ENCODE data around the gene DYNC2LI1. TPM values are rescaled to one million over a fixed set of nuclear protein-coding genes. Genes with fewer than 3 reads are reported as not detected.

Gene DYNC2LI1
- total RNA-seq, 4 donors from 2014 or later, result 13.6 to 20.4 (median 17.7) TPM

DNA sequence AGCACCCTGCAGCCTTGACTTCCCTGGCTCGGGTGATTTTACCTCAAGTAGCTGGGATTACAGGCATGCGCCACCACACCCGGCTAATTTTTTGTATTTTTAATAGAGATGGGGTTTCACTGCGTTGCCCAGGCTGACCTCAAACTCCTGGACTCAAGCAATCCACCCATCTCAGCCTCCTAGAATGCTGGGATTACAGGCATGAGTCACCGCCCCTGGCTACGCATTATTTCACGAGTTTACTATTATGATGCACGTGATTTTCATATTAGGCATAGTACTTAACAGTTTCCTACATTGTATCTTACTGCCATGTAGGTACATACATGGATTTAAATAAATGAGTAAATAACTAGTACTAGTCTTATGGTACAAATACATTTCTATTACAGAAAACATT, 4.4 kb downstream of the DYNC2LI1 start:
- intact Hi-C loops (cut with DNase I; ENCODE audit: low total_unique reads), result no loop called here
- TF ChIP-seq, protein P1, sequence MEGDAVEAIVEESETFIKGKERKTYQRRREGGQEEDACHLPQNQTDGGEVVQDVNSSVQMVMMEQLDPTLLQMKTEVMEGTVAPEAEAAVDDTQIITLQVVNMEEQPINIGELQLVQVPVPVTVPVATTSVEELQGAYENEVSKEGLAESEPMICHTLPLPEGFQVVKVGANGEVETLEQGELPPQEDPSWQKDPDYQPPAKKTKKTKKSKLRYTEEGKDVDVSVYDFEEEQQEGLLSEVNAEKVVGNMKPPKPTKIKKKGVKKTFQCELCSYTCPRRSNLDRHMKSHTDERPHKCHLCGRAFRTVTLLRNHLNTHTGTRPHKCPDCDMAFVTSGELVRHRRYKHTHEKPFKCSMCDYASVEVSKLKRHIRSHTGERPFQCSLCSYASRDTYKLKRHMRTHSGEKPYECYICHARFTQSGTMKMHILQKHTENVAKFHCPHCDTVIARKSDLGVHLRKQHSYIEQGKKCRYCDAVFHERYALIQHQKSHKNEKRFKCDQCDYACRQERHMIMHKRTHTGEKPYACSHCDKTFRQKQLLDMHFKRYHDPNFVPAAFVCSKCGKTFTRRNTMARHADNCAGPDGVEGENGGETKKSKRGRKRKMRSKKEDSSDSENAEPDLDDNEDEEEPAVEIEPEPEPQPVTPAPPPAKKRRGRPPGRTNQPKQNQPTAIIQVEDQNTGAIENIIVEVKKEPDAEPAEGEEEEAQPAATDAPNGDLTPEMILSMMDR (IDR thresholded peaks at IDR 0.05), result no peak
- no peak for TF ChIP-seq POLR2A (IDR thresholded peaks at IDR 0.05)
- 94% methylated on average over 8 of the region's 8 CpGs for WGBS, 2 donors
- DNase-seq (ENCODE audit: low spot score in 2 of 2), result no peak
- no peak overlapping the region for H3K4me3 ChIP-seq (ENCODE audit: low read depth, poor library complexity, severe bottlenecking)

DNA sequence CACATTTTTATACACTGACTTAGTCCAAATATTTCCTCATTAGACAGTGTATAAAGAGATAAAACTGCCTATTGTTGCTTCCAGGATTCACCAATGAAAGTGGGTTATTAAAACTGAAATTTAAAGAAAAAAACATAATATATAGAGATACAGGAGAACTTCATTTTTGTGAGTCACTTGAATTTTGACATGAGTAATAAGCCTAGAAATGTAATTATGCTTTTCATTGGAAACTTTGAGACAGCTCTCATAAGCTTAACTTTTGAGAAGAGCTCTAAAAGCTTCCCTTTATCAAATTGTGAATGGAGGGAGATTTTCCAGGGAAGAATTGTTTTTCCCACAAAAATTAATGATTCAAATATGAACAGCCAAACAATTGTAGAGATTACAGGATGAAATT, 14.1 kb downstream of the DYNC2LI1 start:
- intact Hi-C loops (cut with DNase I; ENCODE audit: low total_unique reads), result no loop called here
- TF ChIP-seq POLR2A (IDR thresholded peaks at IDR 0.05), result no peak
- TF ChIP-seq, protein P1 (IDR thresholded peaks at IDR 0.05), result no peak

DNA sequence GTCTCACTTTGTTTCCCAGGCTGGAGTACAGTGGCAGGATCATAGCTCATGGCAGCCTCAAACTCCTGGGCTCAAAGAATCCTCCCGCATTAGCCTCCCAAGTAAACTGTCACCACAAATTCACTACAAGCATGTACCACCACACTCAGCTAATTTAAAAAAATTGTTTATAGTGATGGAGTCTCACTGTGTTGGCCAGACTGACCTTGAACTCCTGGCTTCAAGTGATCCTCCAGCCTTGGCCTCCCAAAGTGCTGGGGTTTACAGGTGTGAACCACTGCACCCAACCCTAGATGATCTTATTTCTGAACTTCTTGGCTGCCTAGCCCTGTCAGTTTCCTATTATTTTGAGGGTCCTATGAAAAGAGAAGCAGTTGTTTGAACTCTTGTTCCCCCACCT, 14.8 kb downstream of the DYNC2LI1 start:
- TF ChIP-seq, protein P1 (IDR thresholded peaks at IDR 0.05), result no peak
- TF ChIP-seq POLR2A (IDR thresholded peaks at IDR 0.05), result no peak
- WGBS, 2 donors, result 97 to 100% methylated on average over 1 of the region's 1 CpG
- H3K4me3 ChIP-seq (ENCODE audit: low read depth, poor library complexity, severe bottlenecking), result no peak overlapping the region
- intact Hi-C loops (cut with DNase I; ENCODE audit: low total_unique reads), result no loop called here
- DNase-seq (ENCODE audit: low spot score in 2 of 2), result no peak

More for the DNA sequence above, 14.1 kb downstream of the DYNC2LI1 start:
- DNase-seq (ENCODE audit: low spot score in 2 of 2), result no peak
- H3K4me3 ChIP-seq (ENCODE audit: low read depth, poor library complexity, severe bottlenecking), result no peak overlapping the region

DNA sequence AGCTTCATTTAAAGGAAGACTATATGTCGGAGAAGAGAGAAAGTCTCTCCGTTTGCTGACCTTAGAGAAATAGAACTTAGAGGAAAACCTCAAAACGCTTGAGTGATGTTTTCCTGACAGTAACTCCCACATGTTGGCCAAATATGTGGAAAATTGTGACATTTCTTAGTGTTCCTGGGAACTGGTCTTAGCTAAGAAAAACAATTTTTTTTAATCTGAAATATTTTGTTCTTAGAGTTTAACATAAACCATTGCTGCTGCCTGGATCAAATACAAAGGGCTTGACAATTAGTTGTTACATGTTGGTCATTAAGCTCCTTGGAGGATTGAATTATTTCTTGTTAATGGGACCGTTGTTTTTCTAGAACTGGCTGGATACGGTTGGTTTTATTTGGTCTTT, 16.3 kb downstream of the DYNC2LI1 start:
- H3K4me3 ChIP-seq (ENCODE audit: low read depth, poor library complexity, severe bottlenecking), result no peak overlapping the region
- peak in 1 of 2 donors; percentile 41 for DNase-seq (ENCODE audit: low spot score in 2 of 2)
- WGBS, 2 donors, result 57 to 66% methylated on average over 5 of the region's 5 CpGs
- TF ChIP-seq, protein P1 (IDR thresholded peaks at IDR 0.05), result no peak
- TF ChIP-seq POLR2A (IDR thresholded peaks at IDR 0.05), result no peak
- intact Hi-C loops (cut with DNase I; ENCODE audit: low total_unique reads), result no loop called here

DNA sequence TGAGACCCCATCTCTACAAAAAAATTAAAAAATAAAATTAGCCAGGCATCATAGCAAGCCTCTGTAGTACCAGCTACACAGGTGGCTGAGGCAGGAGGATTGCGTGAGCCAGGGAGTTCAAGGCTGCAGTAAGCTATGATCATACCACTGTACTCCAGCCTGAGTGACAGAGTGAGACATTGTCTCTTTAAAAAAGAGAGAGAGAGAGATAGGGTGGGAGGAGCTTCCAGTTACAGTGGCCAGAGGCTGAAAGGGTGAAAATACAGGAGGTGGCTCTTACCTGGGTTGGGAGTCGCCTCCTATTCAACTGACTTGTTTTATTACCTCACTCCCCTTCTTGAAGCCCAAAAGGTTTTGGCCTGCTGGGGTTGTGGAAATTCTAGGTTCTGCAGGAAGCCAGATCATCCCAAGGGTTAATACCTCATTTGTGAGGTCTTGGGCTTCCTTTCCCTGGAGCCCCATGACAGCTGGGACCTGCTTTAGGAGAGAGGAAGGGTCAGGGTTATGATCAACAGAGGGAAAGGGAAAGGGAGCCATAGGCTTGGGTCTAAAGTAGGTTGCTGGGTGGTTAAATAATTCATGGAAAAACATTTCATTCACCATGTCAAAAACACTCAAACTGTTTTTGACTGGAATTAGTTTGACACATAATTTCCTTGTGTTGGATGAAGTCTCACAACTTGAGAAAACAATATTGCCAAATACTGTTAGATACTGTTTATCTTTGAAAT, 17.4 kb downstream of the DYNC2LI1 start:
- no peak overlapping the region for H3K4me3 ChIP-seq (ENCODE audit: low read depth, poor library complexity, severe bottlenecking)
- no peak for DNase-seq (ENCODE audit: low spot score in 2 of 2)
- 84 to 96% methylated on average over 2 of the region's 2 CpGs for WGBS, 2 donors
- intact Hi-C loops (cut with DNase I; ENCODE audit: low total_unique reads), result no loop called here
- TF ChIP-seq, protein P1 (IDR thresholded peaks at IDR 0.05), result no peak
- no peak for TF ChIP-seq POLR2A (IDR thresholded peaks at IDR 0.05)

DNA sequence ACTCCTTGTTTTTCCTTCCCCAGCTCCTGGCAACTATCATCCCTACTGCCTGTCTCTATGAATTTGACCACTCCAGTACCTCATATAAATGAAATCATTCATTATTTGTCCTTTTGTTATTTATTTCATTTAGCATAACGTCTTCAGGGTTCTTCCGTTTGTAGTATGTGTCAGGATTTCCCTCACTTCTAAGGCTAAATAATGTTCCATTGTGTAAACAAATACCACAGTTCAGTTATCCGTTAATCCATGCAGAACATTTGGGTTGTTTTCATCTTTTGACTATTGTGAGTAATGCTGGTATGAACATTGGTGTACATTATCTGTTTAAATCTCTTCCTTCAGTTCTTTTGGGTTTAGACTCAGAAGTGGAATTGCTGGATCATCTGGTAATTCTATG, 18.8 kb downstream of the DYNC2LI1 start:
- intact Hi-C loops (cut with DNase I; ENCODE audit: low total_unique reads), result no loop called here
- 75 to 89% methylated on average over 3 of the region's 3 CpGs for WGBS, 2 donors
- TF ChIP-seq, protein P1 (IDR thresholded peaks at IDR 0.05), result no peak
- no peak for TF ChIP-seq POLR2A (IDR thresholded peaks at IDR 0.05)
- no peak overlapping the region for H3K4me3 ChIP-seq (ENCODE audit: low read depth, poor library complexity, severe bottlenecking)
- DNase-seq (ENCODE audit: low spot score in 2 of 2), result no peak
